ENCODE data around the gene LMNA.

- no peak for TF ChIP-seq CTCF (IDR thresholded peaks at IDR 0.05)
- no peak for TF ChIP-seq EZH2 (IDR thresholded peaks at IDR 0.05; ENCODE audit: borderline replicate concordance, insufficient read depth, low read depth, low read length, poor library complexity, severe bottlenecking)
Observed at GRCh38 chr1:156065871-156066270, 48.6 kb upstream of the LMNA start.
